Adrenal gland (tissue), 5 donors: ENCODE data around the gene CPNE9.

ENCODE experiments used
- POLR2A ChIP-seq, 2 donors: fragments of 450-650 bp; IDR thresholded peaks; one replicate each; pipeline ENCODE4 v1.6.1; 2017; ENCODE audit warnings: antibody characterized with exemption in 2 of 2, mild to moderate bottlenecking in 2 of 2, moderate library complexity in 1 of 2
- TF ChIP-seq, protein P1 (sequence below), 6 experiments: fragments of 450-650 bp in 4 of 6; fragments of 200-600 bp in 2 of 6; sonication (generic) in 1 of 6; IDR thresholded peaks; 1 replicate in 5 of 6; 2 replicates in 1 of 6; pipeline versions ENCODE4 v1.5.1 to v1.8.0; 2016 to 2021; ENCODE audit warnings: antibody characterized with exemption in 6 of 6, mild to moderate bottlenecking in 2 of 6, moderate library complexity in 1 of 6
- donor health status: DM: no; HTN: no; CAD: no.

DNA sequence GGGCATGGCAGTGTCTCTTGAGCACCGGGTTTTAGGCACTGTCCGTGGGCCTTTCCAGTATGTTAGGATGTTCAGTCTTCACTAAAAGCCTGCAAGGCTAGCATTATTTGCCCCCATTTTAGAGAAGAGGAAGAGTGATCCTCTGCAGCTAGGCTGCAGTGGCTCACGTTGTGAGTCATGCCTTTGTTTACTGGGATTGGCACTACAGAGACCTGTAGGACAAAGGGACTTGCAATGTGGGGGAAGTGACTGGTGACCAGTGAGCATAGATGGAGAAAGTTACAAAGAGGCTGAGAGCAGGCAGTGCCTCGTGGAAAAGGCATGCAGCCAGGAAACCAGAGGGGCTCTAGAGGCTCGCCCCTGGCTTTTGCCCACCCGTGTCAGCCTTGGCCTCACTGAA, 26.8 kb upstream of the CPNE9 start:
- TF ChIP-seq, protein P1, sequence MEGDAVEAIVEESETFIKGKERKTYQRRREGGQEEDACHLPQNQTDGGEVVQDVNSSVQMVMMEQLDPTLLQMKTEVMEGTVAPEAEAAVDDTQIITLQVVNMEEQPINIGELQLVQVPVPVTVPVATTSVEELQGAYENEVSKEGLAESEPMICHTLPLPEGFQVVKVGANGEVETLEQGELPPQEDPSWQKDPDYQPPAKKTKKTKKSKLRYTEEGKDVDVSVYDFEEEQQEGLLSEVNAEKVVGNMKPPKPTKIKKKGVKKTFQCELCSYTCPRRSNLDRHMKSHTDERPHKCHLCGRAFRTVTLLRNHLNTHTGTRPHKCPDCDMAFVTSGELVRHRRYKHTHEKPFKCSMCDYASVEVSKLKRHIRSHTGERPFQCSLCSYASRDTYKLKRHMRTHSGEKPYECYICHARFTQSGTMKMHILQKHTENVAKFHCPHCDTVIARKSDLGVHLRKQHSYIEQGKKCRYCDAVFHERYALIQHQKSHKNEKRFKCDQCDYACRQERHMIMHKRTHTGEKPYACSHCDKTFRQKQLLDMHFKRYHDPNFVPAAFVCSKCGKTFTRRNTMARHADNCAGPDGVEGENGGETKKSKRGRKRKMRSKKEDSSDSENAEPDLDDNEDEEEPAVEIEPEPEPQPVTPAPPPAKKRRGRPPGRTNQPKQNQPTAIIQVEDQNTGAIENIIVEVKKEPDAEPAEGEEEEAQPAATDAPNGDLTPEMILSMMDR (IDR thresholded peaks at IDR 0.05) = no peak
- no peak for TF ChIP-seq POLR2A (IDR thresholded peaks at IDR 0.05)
